GM23338 (cell line): Measurements from ENCODE around the gene PRPH. TPM values are rescaled to one million over a fixed set of nuclear protein-coding genes. Genes with fewer than 3 reads are reported as not detected.

ENCODE experiments used
- ATAC-seq: fragments of 200-7000 bp; cut with Tn5 transposase; 3 replicates; pipeline ENCODE4 v1.9.1; 2020
- DNase-seq: peaks from one replicate; pipeline ENCODE4 v3.0.0-alpha.2; 2015; ENCODE audit warnings: low spot score
- H2AFZ ChIP-seq: fragments of 200-600 bp; sonication (generic); 2 replicates; pipeline ENCODE4 v1.8.0; 2016; ENCODE audit warnings: antibody characterized with exemption, mild to moderate bottlenecking, moderate library complexity
- H3F3A ChIP-seq: fragments of 200-600 bp; sonication (generic); replicated peaks from 2 replicates; pipeline ENCODE4 v1.8.0; 2017; ENCODE audit warnings: antibody characterized with exemption, mixed run types, low read depth
- H3K27ac ChIP-seq: fragments of 200-600 bp; sonication (generic); 2 replicates; pipeline ENCODE4 v1.6.1; 2016; ENCODE audit warnings: low read depth
- H3K27me3 ChIP-seq: fragments of 200-600 bp; sonication (generic); 2 replicates; pipeline ENCODE4 v1.8.0; 2016; ENCODE audit warnings: mild to moderate bottlenecking, mixed run types, moderate library complexity; ENCODE audit not compliant: insufficient read depth
- H3K36me3 ChIP-seq: fragments of 200-600 bp; sonication (generic); 2 replicates; pipeline ENCODE4 v1.8.0; 2016; ENCODE audit warnings: mild to moderate bottlenecking; ENCODE audit not compliant: insufficient read depth
- H3K4me1 ChIP-seq: fragments of 200-600 bp; sonication (generic); 2 replicates; pipeline ENCODE4 v1.8.0; 2016; ENCODE audit warnings: mild to moderate bottlenecking, moderate library complexity; ENCODE audit not compliant: insufficient read depth
- H3K4me2 ChIP-seq: fragments of 200-600 bp; sonication (generic); 2 replicates; pipeline ENCODE4 v1.7.1; 2017; ENCODE audit warnings: mixed run types
- H3K4me3 ChIP-seq: fragments of 200-600 bp; sonication (generic); 2 replicates; pipeline ENCODE4 v1.6.1; 2016; ENCODE audit warnings: mixed run types
- H3K79me2 ChIP-seq: fragments of 200-600 bp; sonication (generic); replicated peaks from 2 replicates; pipeline ENCODE4 v1.8.0; 2017; ENCODE audit warnings: mild to moderate bottlenecking; ENCODE audit not compliant: insufficient read depth
- H3K9me2 ChIP-seq: fragments of 200-600 bp; sonication (generic); 2 replicates; pipeline ENCODE4 v1.8.0; 2017; ENCODE audit not compliant: insufficient read depth
- H4K20me1 ChIP-seq: fragments of 200-600 bp; sonication (generic); replicated peaks from 2 replicates; pipeline ENCODE4 v1.8.0; 2017; ENCODE audit warnings: mild to moderate bottlenecking; ENCODE audit not compliant: insufficient read depth
- H3K27ac Mint-ChIP-seq: 2 replicates; pipeline ENCODE4 v1.8.0; 2020; ENCODE audit warnings: inconsistent platforms, mild to moderate bottlenecking, moderate library complexity, mixed read lengths
- H3K27me3 Mint-ChIP-seq: 3 replicates; pipeline ENCODE4 v1.8.0; 2022; ENCODE audit warnings: low read depth, mild to moderate bottlenecking, moderate library complexity, mixed read lengths, inconsistent platforms; ENCODE audit not compliant: insufficient read depth, poor library complexity
- H3K36me3 Mint-ChIP-seq: 3 replicates; pipeline ENCODE4 v1.8.0; 2021; ENCODE audit warnings: low read depth, mild to moderate bottlenecking, inconsistent platforms, moderate library complexity, mixed read lengths
- H3K4me1 Mint-ChIP-seq: 3 replicates; pipeline ENCODE4 v1.8.0; 2020; ENCODE audit warnings: mild to moderate bottlenecking, inconsistent platforms, mixed read lengths
- H3K4me3 Mint-ChIP-seq: 3 replicates; pipeline ENCODE4 v1.8.0; 2021; ENCODE audit warnings: moderate library complexity, mild to moderate bottlenecking, inconsistent platforms, mixed read lengths
- H3K9me3 Mint-ChIP-seq: 3 replicates; pipeline ENCODE4 v1.8.0; 2020; ENCODE audit warnings: moderate library complexity, mild to moderate bottlenecking, inconsistent platforms, mixed read lengths
- CTCF ChIP-seq, 2 experiments: fragments of 200-600 bp in 1 of 2; sonication (generic) in 1 of 2; conservative IDR thresholded peaks; 2 replicates each; pipeline versions ENCODE4 v1.5.1 to v1.6.1; 2016 to 2017; ENCODE audit warnings: antibody characterized with exemption in 2 of 2, low read depth in 2 of 2, mild to moderate bottlenecking in 2 of 2, moderate library complexity in 1 of 2
- EZH2 ChIP-seq: fragments of 200-600 bp; sonication (generic); IDR thresholded peaks from one replicate; pipeline ENCODE4 v1.8.0; 2017; ENCODE audit warnings: antibody characterized with exemption, mild to moderate bottlenecking, low read depth; ENCODE audit not compliant: unreplicated experiment
- EZH2phosphoT487 ChIP-seq: fragments of 200-600 bp; sonication (generic); IDR thresholded peaks from one replicate; pipeline ENCODE4 v1.8.1; 2018; ENCODE audit warnings: antibody characterized with exemption; ENCODE audit not compliant: unreplicated experiment
- POLR2AphosphoS5 ChIP-seq: IDR thresholded peaks from 2 replicates; pipeline ENCODE4 v1.6.1; 2016; ENCODE audit warnings: antibody characterized with exemption, low read depth
- STAT1 ChIP-seq: IDR thresholded peaks from one replicate; pipeline ENCODE4 v1.6.1; 2016; ENCODE audit warnings: antibody characterized with exemption; ENCODE audit not compliant: unreplicated experiment
- ZNF114 ChIP-seq: fragments of 250-450 bp; sonication (Bioruptor Pico); IDR thresholded peaks from 2 replicates; pipeline ENCODE4 v1.5.0; 2020; ENCODE audit warnings: mild to moderate bottlenecking, moderate library complexity
- polyA plus RNA-seq: library from polyadenylated mRNA; unstranded; fragments of >200 nt; fragmentation: Nextera tagmentation; extraction: Ambion mirVana; gene quantifications from 2 replicates; pipeline ENCODE4 v1.2.1, GENCODE V29; 2016
- total RNA-seq: library from RNA; depleted of rRNA; stranded (reverse); fragments of >200 nt; shearing (Covaris generic); gene quantifications from 2 replicates; pipeline ENCODE4 v1.2.3, GENCODE V29; 2014

The PRPH gene
- total and polyA plus RNA-seq, 2 experiments from 2014 or later = 0.24 to 0.36 TPM

- Mint-ChIP-seq H3K4me3 (peak overlapping the region; percentile 78; the same call in 1 of the 3 replicates), H3K36me3 (peaks cover 36% of the 10 kb centered on the region), H3K27ac (no peak overlapping the region), H3K9me3 (peaks cover 5% of the 10 kb centered on the region; the same call in 2 of the 3 replicates), H3K27me3 (peaks cover 58% of the 10 kb centered on the region), H3K4me1 (peaks cover 27% of the 10 kb centered on the region)
- Histone ChIP-seq H4K20me1 (peaks cover 5% of the 10 kb centered on the region), H3K79me2 (no peaks in the 10 kb centered on the region), H3K4me1 (peaks cover 6% of the 10 kb centered on the region; the same call in 1 of the 2 replicates), H3K4me3 (no peak overlapping the region), H3K36me3 (peaks cover 14% of the 10 kb centered on the region; the same call in 1 of the 2 replicates), H3K9me2 (no peaks in the 10 kb centered on the region), H2AFZ (no peak overlapping the region), H3F3A (peaks cover 22% of the 10 kb centered on the region), H3K27ac (no peak overlapping the region), H3K4me2 (no peak overlapping the region), H3K27me3 (peaks cover 56% of the 10 kb centered on the region)
- DNase-seq (peak; percentile 81), ATAC-seq (peak; percentile 76)
- TF ChIP-seq CTCF (conservative IDR thresholded peaks at IDR 0.05; ENCODE audit: low read depth in 2 of 2) (peak; percentile 79 to 91), STAT1 (no peak), POLR2AphosphoS5 (0 out of 2 replicates have a peak, but pooled peaks have one; percentile 9)
These were observed 36.7 kb downstream of the PRPH start for GRCh38 chr12:49331380-49332222.

GRCh38 chr12:49332441-49332861, 37.5 kb downstream of the PRPH start:
- TF ChIP-seq EZH2 = peak; percentile 63
- TF ChIP-seq POLR2AphosphoS5 = no peak
- peaks cover 67% of the 10 kb centered on the region for H3K27me3 Mint-ChIP-seq
- Histone ChIP-seq H3K27me3 (peaks cover 65% of the 10 kb centered on the region), H4K20me1 (peaks cover 8% of the 10 kb centered on the region), H3K4me1 (peaks cover 9% of the 10 kb centered on the region), H3K36me3 (0 out of 2 replicates have a peak, but pooled peaks cover 5% of the 10 kb centered on the region), H3F3A (peaks cover 22% of the 10 kb centered on the region), H3K9me2 (no peaks in the 10 kb centered on the region), H3K4me2 (peak overlapping the region; percentile 87), H3K27ac (no peak overlapping the region), H3K4me3 (peak overlapping the region; percentile 56), H2AFZ (no peak overlapping the region), H3K79me2 (no peaks in the 10 kb centered on the region)
- peaks cover 5% of the 10 kb centered on the region; the same call in 2 of the 3 replicates for H3K9me3 Mint-ChIP-seq
- H3K4me1 Mint-ChIP-seq = peaks cover 30% of the 10 kb centered on the region
- peak; percentile 43 for DNase-seq
- peak overlapping the region; percentile 78 for H3K4me3 Mint-ChIP-seq
- no peak overlapping the region for H3K27ac Mint-ChIP-seq
- H3K36me3 Mint-ChIP-seq = peaks cover 29% of the 10 kb centered on the region
- peak; percentile 9 for ATAC-seq

GRCh38 chr12:49332891-49333371, 38.0 kb downstream of the PRPH start:
- Mint-ChIP-seq H3K4me1 (peaks cover 35% of the 10 kb centered on the region), H3K4me3 (peak overlapping the region; percentile 78), H3K27me3 (peaks cover 72% of the 10 kb centered on the region), H3K9me3 (peaks cover 5% of the 10 kb centered on the region; the same call in 2 of the 3 replicates), H3K27ac (no peak overlapping the region), H3K36me3 (peaks cover 24% of the 10 kb centered on the region)
- Histone ChIP-seq H3K4me3 (peak overlapping the region; percentile 56), H3K9me2 (no peaks in the 10 kb centered on the region), H3F3A (peaks cover 23% of the 10 kb centered on the region), H2AFZ (peak overlapping the region; percentile 84; the same call in 1 of the 2 replicates), H3K4me2 (peak overlapping the region; percentile 87), H3K27ac (no peak overlapping the region), H3K36me3 (0 out of 2 replicates have a peak, but pooled peaks cover under 1% of the 10 kb centered on the region), H4K20me1 (peaks cover 12% of the 10 kb centered on the region), H3K27me3 (peaks cover 70% of the 10 kb centered on the region), H3K79me2 (no peaks in the 10 kb centered on the region), H3K4me1 (peaks cover 14% of the 10 kb centered on the region)
- DNase-seq (peak; percentile 49), ATAC-seq (peak; percentile 3)
- TF ChIP-seq POLR2AphosphoS5 = no peak
- TF ChIP-seq ZNF114 (CRISPR knock-in tag) = no peak
- TF ChIP-seq EZH2phosphoT487 = peak; percentile 66
